Prostate gland (tissue), 2 donors: ENCODE measurements around the gene SELENBP1.

Experiments
- CTCF ChIP-seq, 4 experiments: fragments of 200-600 bp in 2 of 4; fragments of 450-650 bp in 2 of 4; sonication (generic) in 2 of 4; IDR thresholded peaks; 1 replicate in 3 of 4; 2 replicates in 1 of 4; pipeline ENCODE4 v1.5.1; 2016 to 2019; ENCODE audit warnings: antibody characterized with exemption in 4 of 4, mild to moderate bottlenecking in 2 of 4, moderate library complexity in 2 of 4
- POLR2AphosphoS5 ChIP-seq: sonication (generic); formaldehyde crosslinking; IDR thresholded peaks from one replicate; pipeline ENCODE4 v1.6.1; 2017; ENCODE audit warnings: antibody characterized with exemption

- TF ChIP-seq POLR2AphosphoS5 (no peak), CTCF (IDR thresholded peaks at IDR 0.05) (no peak)
Measured at GRCh38 chr1:151401860-151402259, 29.4 kb upstream of the SELENBP1 start.
